ENCODE measurements around the gene ATXN1.

ATXN1 gene

GRCh38 chr6:16249971-16250370 is 511.3 kb downstream of the ATXN1 start:
- DNase-seq (ENCODE audit: low read depth): no peak

Measured in iris pigment epithelial cell (primary cell).